Posterior cingulate gyrus (tissue), 11 donors: ENCODE results near the gene LAMA4.

Experiments used
- DNase-seq, 10 donors: peaks; one replicate each; pipeline versions ENCODE4 v3.0.0 to v3.0.0-alpha.2; 2020 to 2021; ENCODE audit warnings: mixed read lengths in 3 of 10
- intact Hi-C: fragments of 100-400 bp; cut with DNase I; formaldehyde crosslinking; loops from one replicate; pipeline ENCODE4 v1.15.1; 2023

LAMA4 gene

GRCh38 chr6:112245511-112246203 lies 8.7 kb downstream of the LAMA4 start:
- no peak for DNase-seq
- intact Hi-C loops = no loop called here

DNA sequence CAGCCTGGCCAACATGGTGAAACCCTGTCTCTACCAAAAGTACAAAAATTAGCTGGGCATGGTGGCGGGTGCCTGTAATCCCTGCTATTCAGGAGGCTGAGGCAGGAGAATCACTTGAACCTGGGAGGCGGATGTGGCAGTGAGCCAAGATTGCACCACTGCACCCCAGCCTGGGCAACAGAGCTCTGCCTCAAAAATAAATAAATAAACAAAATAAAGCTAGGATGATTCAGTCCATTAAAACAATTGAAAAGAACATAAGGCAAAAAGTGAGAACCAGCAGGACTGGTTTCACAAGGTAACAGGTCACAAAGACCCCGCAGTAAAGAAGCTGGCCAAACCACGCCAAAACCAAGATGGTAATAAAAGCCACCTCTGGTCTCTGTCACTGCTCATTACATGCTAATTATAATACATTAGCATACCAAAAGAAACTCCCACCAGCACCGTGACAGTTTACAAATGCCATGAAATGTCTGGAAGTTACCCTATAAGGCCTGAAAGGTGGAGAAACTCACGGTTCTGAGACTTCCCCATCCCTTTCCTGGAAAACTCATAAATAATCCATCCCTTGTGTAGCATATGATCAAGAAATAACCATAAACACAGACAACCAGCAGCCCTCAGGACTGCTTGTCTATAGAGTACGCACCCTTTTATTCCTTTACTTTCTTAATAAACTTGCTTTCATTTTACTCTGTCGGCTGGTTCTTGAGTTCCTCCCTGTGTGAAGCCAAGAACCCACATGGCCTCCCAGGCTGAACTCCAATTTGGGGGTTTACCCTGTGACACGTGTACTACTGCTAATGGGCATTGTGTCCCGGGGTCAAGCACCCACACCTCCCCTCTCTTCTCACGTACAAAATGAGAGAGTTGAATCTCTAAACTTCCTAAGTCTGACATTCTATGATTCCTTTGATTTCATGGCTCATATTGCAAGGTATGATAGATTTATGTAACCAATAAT lies 10.2 kb downstream of the LAMA4 start:
- intact Hi-C loops = no loop called here
- peak in 1 of 10 donors; percentile 72 for DNase-seq

GRCh38 chr6:112241820-112242429 lies 12.4 kb downstream of the LAMA4 start:
- intact Hi-C loops = no loop called here
- no peak for DNase-seq

GRCh38 chr6:112237595-112237994 lies 16.8 kb downstream of the LAMA4 start:
- no peak for DNase-seq

DNA sequence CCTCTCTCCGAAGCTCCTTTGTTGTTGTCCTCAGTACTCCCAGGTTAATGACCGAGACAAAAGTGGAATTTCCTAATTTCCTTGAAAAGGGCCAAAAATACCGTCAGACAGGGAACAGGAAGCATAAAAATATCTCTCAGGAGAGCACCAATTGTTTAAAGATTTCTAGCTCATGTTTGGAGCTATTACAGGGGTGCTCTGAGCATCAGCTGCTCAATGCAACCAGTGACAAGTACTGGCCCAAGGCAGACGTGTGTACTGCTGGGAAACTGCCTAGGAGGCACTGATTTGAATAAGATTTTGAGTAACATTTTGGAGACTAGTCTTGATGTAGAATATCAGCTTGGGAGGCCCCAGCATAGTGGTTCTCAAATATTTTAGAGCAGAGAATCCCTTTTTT lies 17.3 kb downstream of the LAMA4 start:
- no peak for DNase-seq
- intact Hi-C loops = no loop called here

More at GRCh38 chr6:112237595-112237994, 16.8 kb downstream of the LAMA4 start:
- intact Hi-C loops = no loop called here

DNA sequence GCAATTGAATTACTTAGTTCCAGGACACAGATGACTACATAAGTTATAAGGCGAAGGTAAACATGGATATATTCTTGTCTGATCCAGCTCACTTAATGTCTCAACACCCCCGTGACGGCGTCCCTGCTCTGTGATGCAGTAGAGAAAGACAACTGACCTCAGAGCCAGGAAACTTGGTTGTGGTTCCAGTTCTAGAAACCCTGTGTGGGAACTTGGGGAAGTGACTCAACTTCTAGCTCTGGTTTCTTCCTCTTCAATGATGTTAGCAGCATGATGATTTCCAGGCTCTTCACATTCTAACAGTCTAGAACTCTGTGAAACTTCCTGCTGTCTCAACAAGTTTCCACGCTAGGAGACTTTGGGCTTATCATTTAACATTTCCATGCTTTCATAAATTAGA lies 18.4 kb downstream of the LAMA4 start:
- intact Hi-C loops = no loop called here
- DNase-seq = no peak

- DNase-seq = no peak
These were observed 19.8 kb downstream of the LAMA4 start for GRCh38 chr6:112234601-112235000.

GRCh38 chr6:112233847-112234246 lies 20.5 kb downstream of the LAMA4 start:
- intact Hi-C loops = no loop called here
- DNase-seq = no peak

More at GRCh38 chr6:112234601-112235000, 19.8 kb downstream of the LAMA4 start:
- intact Hi-C loops = no loop called here

DNA sequence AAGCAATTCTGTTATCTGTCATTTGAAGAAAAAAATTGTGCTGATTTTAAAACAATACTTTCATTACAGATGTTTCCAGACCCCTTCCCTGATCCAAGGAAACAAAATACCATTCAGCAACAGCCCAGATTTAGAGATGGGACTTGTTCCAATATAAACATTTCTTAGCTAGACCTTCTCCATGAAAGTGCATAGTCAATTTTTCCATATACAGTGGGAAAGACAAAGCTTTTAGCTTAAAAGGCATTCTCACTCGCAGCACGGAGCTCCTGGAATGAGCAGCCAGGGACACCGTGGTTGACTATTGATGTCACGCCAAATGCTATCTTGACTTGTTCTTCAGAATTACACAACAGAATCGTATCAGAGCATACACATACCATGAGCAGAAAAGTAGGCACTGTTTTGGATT lies 21.5 kb downstream of the LAMA4 start:
- DNase-seq = no peak
- intact Hi-C loops = no loop called here

DNA sequence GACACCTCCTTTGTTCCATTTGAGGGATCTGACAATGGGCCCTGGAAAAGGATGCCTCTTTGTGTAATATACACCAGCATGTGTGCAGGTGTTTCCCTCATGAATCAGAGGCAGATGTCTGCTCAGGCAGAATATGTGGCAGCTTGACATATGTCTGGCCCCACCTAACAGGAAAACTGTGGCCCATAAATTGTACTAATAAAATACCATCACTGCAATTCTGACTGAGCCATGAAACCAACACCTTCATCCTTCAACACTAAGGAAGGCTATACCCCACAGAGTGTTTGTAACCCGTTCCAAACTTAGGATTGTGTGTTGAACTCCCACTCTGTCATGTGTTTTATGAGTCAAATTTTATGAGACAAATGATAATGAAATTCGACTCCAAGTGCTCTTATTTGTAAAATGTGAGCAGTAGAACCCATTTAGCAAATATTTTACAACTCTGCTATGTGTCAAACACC lies 22.7 kb downstream of the LAMA4 start:
- intact Hi-C loops = no loop called here
- DNase-seq = no peak

DNA sequence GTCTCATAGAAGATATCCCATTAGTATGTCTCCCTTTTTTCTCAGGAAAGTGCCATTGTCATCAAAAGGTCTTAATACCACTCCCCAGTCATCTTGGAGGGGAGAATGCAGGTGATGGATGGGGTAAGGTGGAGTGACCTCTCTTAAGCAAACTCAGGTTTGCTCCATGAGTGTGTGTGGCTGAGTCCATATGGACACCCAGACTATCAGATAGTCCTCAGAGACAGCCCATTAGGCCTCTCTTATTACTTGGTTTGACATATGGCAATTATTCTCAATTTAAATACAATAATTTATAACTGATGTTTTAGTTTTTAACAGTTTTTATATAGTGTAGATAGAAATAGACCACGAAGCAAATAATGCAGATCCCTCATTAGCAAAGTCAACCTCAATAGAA lies 23.2 kb downstream of the LAMA4 start:
- intact Hi-C loops = no loop called here
- no peak for DNase-seq

- no peak for DNase-seq
- intact Hi-C loops = no loop called here
These were observed 25.7 kb downstream of the LAMA4 start for GRCh38 chr6:112228480-112229332.

GRCh38 chr6:112227992-112228391 lies 26.4 kb downstream of the LAMA4 start:
- DNase-seq = no peak
- intact Hi-C loops = no loop called here

DNA sequence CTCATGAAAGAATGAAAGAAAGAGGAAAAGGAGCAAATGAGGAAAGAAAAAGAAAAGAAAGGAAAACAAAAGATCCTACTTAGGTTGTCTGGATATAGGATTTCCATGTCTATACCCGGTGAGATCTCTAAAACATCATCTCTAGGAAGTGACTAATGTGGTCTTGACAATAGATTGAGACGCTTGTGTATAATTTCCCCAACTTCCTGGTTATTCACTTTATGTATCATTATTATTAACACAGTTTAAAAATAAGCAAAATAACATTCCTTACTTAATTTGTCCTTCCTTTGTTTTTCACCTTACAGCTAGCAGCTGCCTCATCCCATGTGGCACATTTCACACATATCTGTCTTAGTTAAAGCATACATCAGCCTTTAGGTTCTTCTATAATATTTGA lies 27.0 kb downstream of the LAMA4 start:
- DNase-seq = no peak
- intact Hi-C loops = no loop called here

DNA sequence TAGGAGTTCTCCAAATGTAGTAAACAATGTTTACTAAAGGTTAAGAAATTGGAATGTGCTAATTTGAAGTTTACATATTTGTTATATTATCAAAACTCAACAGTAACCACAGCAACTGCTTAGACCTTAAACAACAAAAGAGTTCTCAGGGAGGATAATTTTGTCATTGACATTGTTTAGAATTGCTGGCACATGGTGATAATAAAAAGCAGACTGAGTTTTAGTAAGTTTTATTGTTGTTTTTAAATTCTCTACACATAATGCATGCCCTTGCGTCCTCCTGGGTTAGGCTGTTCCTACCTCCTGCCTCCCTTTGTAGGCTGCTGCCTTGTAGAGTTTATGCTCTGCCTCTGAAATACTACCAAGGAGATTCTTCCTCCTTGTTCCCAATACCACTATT lies 28.7 kb downstream of the LAMA4 start:
- no peak for DNase-seq
- intact Hi-C loops = no loop called here

- no peak for DNase-seq
- intact Hi-C loops = no loop called here
These were observed 30.3 kb downstream of the LAMA4 start for GRCh38 chr6:112224088-112224487.

DNA sequence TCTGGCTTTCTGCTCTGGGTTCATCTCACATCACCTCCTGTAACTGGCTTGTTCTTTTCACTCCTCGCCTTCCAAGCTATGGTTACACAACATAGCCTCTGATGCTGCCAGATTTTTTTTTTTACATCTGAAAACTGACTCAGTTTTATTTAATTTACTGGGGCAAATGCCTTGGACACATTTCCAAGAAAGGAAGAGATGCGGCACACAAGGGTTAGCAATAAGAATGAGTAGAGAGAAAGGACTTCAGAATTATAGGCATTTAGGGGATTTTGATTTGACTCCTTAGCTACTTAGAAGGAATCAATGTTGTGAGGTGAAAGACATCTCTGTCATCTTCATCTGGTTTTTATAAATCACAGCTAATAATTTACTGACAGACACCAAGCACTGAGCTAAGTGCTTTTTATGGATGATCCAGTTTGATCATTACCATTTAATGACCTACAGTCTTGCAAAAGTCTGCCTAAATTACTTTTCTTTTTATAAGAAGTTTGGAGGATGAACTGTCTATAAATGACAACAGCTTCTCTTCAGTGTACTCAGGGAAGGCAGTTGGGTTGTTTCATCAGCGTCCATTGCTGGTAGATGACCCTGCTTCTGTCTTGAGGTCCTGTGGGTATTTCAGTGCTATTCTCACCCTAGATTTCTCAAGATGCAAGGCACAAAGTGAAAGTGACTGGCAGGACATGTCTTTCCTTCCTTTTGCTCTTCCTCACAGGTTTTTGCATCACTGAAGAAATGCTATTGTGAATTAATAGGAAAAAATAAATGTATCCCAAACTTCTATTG lies 31.1 kb downstream of the LAMA4 start:
- DNase-seq = no peak
- intact Hi-C loops = no loop called here

DNA sequence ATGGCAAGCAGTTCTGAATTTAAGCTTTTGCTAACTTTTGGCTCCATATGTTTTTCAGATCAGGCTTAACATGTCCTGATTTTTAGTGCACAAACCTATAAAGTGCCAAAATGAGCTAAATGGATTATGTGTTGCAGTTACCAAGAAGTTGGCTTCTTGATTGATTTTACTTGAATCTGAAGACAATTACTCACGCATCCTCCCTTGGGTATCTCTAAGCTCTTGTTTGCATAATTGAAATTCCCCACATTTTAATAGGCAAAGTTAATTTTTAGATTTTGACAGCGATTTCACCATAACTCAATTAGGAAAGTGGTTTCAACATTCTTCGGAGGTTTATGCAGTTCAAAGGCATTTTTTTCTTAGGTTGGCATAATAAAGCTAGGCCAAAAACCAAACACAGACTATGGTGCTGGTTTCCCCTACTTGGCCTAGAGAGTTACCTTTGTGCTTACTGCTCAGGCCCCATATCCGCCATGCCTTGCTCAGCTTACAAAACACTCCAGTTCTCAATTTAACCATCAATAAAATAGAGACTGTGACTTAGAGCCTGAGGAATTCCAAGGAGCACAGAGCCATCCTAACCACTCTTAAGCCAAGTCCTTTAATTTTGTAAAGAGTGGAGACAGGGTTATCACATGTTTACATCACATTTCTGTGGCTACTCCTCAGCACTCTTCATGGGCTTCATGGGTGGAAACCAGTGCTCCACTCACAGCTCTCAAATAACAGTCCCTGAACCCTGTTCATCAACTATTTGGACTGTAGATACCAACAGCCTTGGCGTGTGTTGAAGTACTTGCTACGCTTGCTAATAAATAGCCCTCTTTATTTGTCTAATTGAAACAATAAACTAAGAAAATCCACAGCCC lies 32.1 kb downstream of the LAMA4 start:
- intact Hi-C loops = no loop called here
- no peak for DNase-seq
